HG03432 (cell line): Measurements from ENCODE around the gene GMDS.
A peak's percentile ranks its signal among the peaks of the same experiment; 100 is the strongest.

Source experiments
- ATAC-seq: cut with Tn5 transposase; IDR thresholded peaks from one replicate; pipeline ENCODE4 v1.9.1; 2021; ENCODE audit warnings: mild to moderate bottlenecking, moderate library complexity; ENCODE audit not compliant: unreplicated experiment

The GMDS gene

DNA sequence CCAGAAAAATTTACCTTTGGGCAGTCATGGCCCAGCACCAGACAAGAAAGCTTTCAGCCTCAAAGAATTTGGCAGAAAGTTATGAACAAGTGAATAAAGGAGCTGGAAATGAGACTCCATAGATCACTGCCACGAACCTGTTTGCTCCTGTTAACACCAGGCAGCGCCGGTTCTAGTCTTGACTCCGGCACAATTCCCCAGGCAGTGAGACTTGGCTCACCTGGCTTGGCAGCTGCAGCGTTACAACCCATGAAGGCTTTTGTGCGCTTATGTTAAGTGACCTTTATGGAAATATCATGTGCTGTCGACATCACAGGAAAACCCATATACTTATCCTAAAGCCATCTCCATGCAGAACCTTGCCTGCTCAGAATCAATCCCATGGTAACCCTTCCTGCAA, 657.9 kb downstream of the GMDS start:
- no peak for ATAC-seq

DNA sequence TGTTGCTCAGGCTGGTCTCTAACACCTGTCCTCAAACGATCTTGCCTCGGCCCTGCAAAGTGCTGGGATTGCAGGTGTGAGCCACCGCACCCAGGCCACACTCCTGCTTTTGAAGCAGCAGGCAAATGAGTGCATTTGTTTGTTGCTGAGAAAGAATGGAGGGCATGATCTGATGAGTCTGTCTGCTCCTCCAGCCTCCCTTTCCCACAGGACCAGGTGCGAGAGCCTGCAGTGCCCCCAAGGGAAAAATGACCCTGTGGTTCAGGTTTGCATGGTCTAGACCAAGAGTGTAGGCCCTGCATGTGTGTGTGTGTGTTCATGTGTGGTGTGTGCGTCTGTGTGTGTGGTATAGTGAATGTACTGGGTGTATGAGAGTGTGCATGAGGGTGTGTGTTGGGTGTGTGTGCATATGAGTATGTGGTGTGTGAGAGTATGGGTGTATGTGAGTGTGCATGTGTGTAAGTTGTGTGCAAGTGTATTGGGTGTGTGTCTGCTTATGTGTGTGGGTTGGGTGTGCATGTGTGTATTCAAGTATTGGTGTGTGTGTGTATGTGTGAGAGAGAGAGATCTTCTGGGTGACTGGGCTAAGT, 658.4 kb downstream of the GMDS start:
- ATAC-seq = no peak

DNA sequence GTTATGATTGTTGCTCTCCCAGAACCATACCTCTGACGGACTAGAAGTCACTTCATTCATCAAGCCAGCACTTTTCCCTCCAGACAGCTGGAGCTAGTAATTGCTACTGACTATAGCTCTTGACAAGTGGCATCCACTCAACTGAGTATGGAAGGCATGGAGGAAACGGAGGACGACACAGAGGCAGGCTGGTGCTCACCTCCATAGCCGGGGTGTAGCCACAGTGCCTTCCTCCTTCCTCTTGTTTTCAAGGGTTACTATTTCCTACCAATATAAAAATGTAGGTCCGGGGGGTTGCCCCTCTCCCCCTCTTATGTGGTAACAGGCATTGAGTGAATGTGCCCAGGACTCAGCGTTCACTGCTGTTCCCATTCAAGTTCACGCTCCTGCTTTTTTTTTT, 659.1 kb downstream of the GMDS start:
- no peak for ATAC-seq

DNA sequence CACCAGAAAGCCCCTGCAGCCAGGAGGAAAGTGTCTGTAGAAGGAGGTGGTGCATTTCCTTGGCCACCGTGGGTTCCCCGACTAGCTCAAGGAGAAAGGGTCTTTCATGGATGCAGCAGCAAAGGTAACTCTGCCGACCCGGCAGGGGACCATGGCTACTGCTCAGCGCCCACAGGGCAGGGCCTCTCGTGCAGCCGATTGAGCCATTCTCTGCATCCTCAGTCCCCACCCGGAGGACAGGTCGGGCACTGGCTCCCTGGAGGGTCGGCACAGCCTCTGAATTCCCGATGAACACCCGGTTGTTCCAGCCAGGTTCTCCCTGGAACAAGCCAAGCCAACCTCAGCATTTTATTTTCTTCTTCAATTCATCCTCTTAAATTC, 659.7 kb downstream of the GMDS start:
- no peak for ATAC-seq

DNA sequence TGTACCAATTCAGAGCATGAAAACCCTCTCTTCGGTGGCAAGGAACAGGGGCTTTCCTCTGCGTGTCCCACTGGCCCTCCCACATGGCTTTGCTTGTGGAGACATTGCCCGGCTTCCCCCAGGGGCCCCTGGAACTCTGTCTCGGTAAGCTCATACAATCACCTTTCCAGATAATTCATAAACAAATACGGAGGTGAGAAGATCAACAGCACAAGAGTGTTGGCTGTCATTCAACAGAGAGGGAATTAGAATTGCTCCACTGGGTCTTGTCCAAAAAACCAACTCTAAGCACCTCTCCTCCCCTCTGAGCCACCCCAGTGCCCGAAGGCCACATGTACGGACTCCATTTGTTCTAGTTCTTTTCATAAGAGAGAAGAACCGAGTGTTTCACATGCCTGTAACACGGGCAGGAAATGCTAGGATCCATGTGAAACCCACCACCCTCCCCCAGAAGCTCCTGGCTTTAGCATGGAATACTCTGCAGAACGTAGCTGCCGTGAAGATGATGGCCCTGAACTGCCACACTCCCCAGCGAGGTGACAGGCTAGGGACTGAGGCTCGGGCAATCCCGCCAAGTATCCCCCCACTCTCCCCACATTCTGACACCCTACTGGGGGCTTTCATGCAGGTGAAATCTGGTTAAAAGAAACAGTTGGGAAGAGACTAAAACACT, 660.3 kb downstream of the GMDS start:
- no peak for ATAC-seq

DNA sequence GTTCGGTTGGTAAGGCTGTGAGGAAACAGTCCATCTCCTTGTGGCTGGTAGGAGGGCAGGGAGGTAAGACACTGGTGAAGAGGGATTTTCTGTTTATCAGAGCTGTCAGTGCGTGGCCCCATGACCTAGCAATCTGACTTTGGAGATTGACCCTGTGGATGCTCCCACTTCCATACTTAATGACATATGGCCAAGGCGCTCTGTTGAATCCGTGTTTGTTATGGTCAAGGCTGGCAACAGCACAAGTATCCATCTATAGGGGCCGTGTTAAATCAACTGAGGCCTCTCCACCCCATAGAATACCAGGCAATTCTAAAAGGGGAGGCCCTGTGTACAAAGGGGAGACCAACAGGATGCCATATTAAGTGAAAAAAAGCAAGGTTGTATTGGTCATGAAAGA, 661.3 kb downstream of the GMDS start:
- ATAC-seq = no peak

DNA sequence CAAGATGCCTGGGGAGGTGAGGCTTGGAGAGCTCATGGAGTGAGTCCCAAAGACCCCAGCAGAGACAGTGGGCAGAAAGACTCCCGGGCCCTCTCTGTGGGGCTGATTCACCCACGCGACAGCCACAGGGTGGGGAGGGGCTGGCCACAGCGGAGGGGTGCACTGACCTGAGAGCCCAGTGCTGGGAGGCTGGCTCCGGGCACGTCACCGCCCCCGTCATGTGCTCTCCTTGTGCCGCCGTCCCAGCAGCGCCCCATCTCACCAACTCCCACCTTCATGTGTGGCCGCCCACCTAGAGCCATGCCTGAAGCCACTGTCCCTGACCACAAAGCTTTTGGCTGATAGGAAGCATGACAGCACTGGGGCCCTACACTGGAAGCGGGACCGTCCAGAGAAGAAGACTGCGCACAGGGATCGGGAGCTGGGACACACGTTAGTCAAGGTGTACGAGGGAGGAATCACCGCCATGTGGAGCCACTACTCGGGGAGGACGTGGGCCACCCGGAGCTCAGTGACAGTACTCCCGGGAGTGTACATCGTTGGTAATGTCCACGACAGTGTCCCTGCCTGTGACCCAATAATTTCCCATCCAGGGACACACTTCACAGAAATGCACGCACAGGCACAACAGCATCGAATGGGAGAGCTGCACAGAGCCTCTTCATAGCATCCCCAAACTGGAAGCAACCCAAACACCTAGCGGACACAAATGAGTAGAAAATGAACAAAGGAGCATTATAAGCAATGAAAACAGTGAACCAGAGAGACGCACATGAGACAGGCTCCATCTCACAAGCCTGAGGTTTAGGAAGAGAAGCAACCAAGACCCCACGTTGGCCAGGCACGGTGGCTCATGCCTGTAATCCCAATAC, 664.0 kb downstream of the GMDS start:
- no peak for ATAC-seq

DNA sequence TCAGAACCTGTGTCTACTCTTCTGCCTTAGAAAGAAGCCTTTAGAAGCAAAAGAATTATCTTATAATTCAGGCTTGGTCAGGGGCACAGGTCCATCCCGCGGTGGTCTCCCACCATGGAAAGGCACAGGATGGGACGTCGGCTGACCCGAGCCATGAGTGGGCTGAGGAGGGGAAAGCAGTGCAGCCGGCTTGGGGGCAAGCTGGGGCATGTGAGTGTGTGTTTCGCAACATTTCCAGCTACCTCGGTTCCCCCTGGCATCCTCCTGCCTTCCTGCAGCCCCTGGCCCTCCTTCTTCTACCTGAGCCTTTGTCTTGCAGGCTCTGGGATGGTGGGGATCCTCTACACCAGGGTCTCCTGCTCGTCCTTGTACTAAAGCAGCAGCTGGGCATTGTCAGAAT, 664.8 kb downstream of the GMDS start:
- ATAC-seq = no peak

DNA sequence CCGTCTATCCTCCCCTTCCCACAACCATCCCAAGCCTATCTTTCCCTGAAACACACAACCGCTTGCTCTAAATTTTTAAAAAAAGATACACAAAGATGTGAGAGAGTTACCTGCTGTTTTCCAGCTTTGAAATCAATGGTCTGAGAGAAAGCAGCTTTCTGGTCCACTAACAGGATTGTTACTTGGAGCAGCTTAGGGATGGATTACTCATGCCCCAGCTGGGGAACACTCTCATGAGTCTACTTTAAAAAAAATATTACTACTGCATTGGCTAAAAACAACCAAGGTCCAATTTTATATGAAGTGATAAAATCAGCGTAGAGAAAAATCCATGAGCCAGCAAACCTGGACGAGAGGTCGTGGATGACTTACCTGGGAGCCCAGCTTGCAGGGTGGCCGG, 665.3 kb downstream of the GMDS start:
- ATAC-seq = no peak

DNA sequence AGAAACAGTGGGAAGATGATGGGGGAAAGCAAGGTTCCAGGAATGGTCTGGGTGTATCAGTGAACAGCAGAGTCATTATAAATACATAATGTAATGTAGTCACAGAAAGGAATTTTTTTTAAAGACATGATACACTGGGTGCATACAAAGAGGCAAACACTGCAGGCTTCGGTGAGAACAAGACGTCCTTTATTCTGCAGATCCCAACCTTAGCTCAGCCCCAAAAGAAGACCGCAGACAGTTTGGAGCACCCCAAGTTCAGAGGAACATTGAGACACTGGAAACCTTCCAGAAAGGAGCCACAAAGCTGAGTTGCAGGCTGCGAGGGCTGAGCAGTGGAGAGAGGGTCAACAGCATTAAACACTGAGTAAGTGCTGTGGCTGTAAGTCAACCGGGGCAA, 666.3 kb downstream of the GMDS start:
- ATAC-seq = no peak

DNA sequence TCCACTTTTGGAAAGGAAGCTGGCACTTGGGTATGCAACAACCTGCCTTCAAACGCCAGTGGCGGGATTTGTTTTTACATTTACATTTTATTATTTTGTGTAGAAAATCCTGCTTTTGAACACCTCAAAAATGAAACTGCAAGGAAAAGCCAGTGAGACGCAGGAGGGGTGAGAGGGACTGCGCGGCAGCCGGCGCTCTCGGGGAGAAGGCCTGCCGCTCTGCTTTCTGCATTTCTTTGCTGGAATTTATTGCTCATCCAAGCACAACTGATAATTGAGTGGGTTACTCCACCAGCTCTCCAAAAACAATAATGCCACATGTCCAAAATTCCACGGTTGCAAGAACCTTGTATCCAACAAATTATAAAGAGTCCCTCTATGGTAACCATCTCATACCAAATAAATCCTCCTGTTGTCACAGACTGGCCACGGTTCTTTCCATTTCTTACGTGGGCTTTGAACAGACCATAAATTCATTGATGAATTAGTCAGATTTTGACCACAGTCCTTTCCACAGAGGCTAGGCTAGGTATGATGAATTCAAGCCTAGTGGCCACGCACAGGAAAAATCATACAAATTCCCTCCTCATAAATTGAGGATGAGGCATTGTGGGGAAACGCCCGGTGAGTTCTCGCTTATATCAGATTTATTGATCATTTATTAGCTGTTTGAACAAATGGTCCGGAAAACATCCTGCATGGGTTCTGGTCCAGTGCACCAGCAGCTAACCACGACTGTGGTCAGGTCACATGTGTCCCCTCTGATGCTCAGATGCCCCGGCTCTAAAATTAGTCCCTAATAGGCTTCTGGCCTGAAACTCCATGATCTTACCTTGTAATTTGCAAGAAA, 667.3 kb downstream of the GMDS start:
- no peak for ATAC-seq

DNA sequence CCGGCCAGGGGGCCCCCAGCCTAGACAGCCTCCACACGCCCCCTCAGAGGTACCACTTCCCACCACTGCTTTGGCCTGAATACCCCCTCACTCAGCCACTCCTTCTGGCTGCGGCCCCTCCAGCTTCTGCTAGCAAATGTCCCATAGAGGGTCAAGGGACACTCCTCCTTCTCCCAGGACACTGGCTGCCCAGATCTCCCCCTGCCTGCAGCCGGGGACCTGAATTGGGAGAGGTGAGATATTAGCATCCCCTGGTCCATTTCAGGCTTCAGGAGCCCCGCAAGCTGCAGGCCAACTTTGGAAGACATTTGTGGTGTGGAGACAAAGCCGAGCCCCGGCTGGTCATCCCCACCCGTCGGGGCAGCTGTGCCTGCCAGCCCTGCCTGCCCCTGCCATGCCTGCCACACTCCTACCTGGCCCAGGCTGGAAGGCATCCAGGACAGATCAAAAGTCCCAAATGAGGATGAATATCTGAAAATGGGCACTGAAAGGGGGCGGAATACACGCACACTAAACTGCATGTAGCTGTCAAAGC, 668.2 kb downstream of the GMDS start:
- ATAC-seq = no peak

DNA sequence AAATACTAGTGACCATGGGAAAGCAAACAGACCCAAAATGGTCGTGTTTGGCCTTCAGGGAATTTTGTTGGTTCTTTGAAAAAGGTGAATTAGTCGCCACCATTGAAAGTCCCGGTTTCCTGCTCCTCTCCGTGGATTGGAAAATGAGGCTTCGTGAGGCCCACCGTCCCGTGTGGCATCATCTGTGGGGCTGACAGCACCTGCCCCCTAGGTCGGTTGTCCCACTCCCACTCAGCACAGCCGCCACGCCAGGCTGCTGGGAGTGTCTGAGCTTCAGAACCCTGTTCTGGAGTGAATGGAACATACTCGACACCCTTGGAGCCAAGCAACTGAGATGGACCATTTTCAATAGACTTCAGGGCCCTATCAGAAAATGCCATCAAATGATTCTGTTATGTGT, 668.7 kb downstream of the GMDS start:
- ATAC-seq = no peak

DNA sequence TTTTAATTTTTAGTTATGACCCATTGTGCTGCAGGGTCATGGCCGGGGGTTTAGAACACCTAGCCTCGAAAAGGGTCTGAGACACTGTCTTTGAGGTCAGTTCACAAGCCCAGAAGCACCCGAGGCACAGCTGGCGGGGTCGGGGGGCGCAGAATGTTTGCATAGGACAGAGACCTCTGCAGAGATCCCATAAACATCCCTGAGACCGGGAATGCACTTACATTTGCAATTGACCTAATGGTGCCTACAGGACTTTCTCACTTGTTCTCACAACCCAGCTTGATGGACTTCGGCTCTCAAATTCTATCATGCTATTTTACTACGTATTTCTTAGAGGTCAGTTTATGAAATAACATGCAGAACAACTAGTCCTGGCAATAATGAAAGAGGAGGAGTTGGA, 669.2 kb downstream of the GMDS start:
- ATAC-seq = no peak

DNA sequence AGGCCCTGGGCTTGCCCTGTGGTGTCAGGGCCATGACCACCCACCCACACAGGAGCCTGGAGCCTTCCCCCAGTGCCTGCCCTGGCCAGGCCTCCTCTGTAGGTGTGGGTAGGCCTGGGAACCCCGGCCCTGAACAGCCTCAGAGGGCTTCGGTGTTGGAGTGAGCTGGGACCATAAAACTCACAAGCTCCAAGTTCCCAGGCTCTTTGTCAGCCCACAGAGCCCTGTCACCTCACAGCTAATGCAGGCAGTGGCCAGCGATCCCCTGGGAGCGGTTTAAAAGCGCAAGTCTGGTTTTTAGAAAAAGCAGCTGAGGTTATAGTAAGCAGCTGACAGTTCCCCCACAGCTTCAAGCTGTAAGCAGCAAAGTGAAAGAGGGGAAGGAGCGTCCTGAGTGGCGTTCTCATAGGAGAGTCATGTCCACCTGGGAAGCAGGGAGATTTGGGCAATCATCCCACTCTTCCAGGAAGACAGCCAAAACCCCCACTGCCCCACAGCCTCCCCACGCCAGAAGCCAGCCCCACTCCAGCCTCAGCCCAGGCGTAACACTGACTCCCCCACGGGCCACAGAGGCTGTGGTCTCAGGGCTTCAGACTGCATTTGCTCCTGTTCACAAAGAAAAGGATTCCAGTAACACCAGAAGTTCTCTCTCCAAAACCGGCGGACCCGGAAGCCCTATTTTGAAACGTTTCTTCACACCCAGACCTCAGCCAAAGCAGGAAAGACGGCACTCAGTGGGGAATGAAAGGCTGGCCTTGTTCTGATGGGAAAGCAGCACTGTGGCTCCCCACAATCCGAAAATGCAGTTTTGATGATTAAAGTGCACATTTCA, 670.0 kb downstream of the GMDS start:
- peak; percentile 66 for ATAC-seq

DNA sequence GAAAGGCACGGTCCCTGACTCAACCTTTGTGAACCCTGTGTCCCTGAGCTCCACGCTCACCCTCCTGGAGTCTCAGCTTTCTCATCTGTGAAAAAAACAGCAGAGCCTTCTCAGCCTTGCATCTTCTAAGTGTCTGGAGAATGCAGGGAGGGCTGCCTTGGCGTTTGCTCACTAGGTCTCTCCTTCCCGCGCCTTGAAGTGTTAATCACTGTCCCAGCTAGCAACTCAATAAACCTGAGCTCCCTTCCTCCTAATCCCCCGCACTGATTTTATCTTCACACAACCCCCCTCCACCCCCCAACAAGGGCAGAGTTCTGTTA, 670.6 kb downstream of the GMDS start:
- no peak for ATAC-seq

DNA sequence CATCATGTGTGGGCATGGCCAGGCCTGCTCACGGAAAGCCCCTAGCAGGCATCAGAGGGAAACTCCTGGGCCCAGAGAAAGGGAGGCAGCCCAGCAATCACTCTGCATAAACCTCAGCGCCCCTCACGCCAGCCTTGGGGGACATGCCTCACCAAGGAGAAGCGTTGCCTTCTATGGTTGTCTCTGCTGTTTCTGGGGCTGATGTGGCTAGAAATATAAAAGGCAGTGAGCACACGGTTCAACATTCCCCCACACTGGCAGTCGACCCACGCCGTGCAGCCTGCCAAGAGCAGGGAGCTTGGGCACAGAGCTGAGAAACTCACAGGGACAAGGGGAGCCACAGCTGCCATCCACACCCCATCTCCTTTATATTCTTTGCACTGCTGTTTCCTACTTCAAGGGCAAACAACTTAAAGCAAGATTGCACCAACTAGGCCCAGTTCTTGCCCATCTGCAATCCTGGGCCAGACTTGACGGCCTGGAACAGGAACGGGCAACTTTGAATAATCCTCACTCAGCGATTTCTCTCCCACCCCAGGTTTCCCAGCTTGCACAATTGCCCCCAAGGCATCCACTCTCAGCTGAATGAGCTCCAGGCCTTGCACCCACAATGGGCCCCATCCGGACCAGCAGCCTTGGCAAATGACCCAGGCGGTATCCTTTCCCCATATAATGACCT, 671.2 kb downstream of the GMDS start:
- ATAC-seq = no peak
